NCI-H446 treated with DMSO at 0.1 percent for 48 hours (cell line): Measurements from ENCODE around the gene MAML1.

Source experiments
- DNase-seq: peaks from one replicate; lab custom pipeline; 2025; lab: John Stamatoyannopoulos, UW

Gene MAML1

GRCh38 chr5:179822059-179822432 lies 89.4 kb downstream of the MAML1 start:
- DNase-seq, result no peak

GRCh38 chr5:179822444-179822990 lies 89.9 kb downstream of the MAML1 start:
- no peak for DNase-seq

- no peak for DNase-seq
These were observed 91.5 kb downstream of the MAML1 start for GRCh38 chr5:179823937-179824744.

- DNase-seq, result no peak
These were observed 92.1 kb downstream of the MAML1 start for GRCh38 chr5:179824745-179825112.

- DNase-seq, result no peak
These were observed 93.1 kb downstream of the MAML1 start for GRCh38 chr5:179825655-179826182.
